Testis (tissue), 3 donors: ENCODE data around the gene GTF3C5. TPM values are rescaled to one million over a fixed set of nuclear protein-coding genes. Genes with fewer than 3 reads are reported as not detected.

Experiments used
- DNase-seq: peaks from one replicate; pipeline ENCODE4 v3.0.0-alpha.2; 2019
- H3K27ac ChIP-seq, 2 donors: fragments of 200-600 bp; sonication (generic); one replicate each; pipeline ENCODE4 v1.5.1; 2019
- H3K27me3 ChIP-seq: fragments of 200-600 bp; sonication (generic); one replicate; pipeline ENCODE4 v1.5.1; 2019
- H3K36me3 ChIP-seq: fragments of 200-600 bp; sonication (generic); one replicate; pipeline ENCODE4 v1.5.1; 2017; ENCODE audit warnings: low read depth; ENCODE audit errors: missing control alignments
- H3K4me1 ChIP-seq: fragments of 200-600 bp; sonication (generic); one replicate; pipeline ENCODE4 v1.5.1; 2019
- H3K4me3 ChIP-seq, 2 donors: fragments of 200-600 bp; sonication (generic); one replicate each; pipeline ENCODE4 v1.5.1; 2017 to 2019
- H3K9me3 ChIP-seq: fragments of 200-600 bp; sonication (generic); one replicate; pipeline ENCODE4 v1.5.1; 2017
- CTCF ChIP-seq, 3 experiments: fragments of 450-650 bp in 2 of 3; fragments of 200-600 bp in 1 of 3; sonication (generic) in 1 of 3; IDR thresholded peaks; one replicate each; pipeline ENCODE4 v1.5.1; 2016 to 2019; ENCODE audit warnings: antibody characterized with exemption in 3 of 3, mild to moderate bottlenecking in 2 of 3, moderate library complexity in 1 of 3
- POLR2A ChIP-seq: fragments of 450-650 bp; IDR thresholded peaks from one replicate; pipeline ENCODE4 v1.6.1; 2017; ENCODE audit warnings: antibody characterized with exemption, mild to moderate bottlenecking, moderate library complexity
- WGBS, 2 donors: methylation state at CpG; one replicate each; pipeline ENCODE4 v1.1.5; 2018; 5-methylcytosine and 5-hydroxymethylcytosine counted together
- intact Hi-C: fragments of 100-400 bp; cut with DNase I; formaldehyde crosslinking; loops from one replicate; pipeline ENCODE4 v1.15.1; 2023; ENCODE audit warnings: low total_unique reads
- polyA plus RNA-seq: library from polyadenylated mRNA; stranded (reverse); fragments of 350-450 nt; fragmentation: Illumina TruSeq; extraction: RNeasy Lipid Tissue Mini Kit (QIAGEN cat#74804); gene quantifications from one replicate; pipeline ENCODE4 v1.2.3, GENCODE V29; 2014; ENCODE audit warnings: low read depth, low replicate concordance; ENCODE audit not compliant: insufficient read depth
- total RNA-seq, 2 donors: library from RNA; depleted of rRNA; stranded (reverse); fragments of >200 nt; gene quantifications; one replicate each; pipeline ENCODE4 v1.2.3, GENCODE V29; 2016

The GTF3C5 gene
- total and polyA plus RNA-seq, 3 donors from 2014 or later: 66.9 to 117 (median 109) TPM

- no peaks in the 10 kb centered on the region for H3K9me3 ChIP-seq
- no peaks in the 10 kb centered on the region for H3K36me3 ChIP-seq
- no peaks in the 10 kb centered on the region for H3K4me1 ChIP-seq
- no peak overlapping the region for H3K4me3 ChIP-seq
- intact Hi-C loops: no loop called here
- no peak for DNase-seq
- TF ChIP-seq POLR2A (no peak), CTCF (IDR thresholded peaks at IDR 0.05) (no peak)
- no peaks in the 10 kb centered on the region for H3K27me3 ChIP-seq
- no peak overlapping the region for H3K27ac ChIP-seq
- 82% methylated on average over 2 of the region's 2 CpGs for WGBS, 2 donors
Measured at GRCh38 chr9:133008824-133009223, 22.0 kb upstream of the GTF3C5 start.

GRCh38 chr9:133009906-133010582, 20.8 kb upstream of the GTF3C5 start:
- H3K4me1 ChIP-seq: no peaks in the 10 kb centered on the region
- intact Hi-C loops: no loop called here
- H3K36me3 ChIP-seq: no peaks in the 10 kb centered on the region
- no peak overlapping the region for H3K4me3 ChIP-seq
- DNase-seq: no peak
- TF ChIP-seq POLR2A (no peak), CTCF (IDR thresholded peaks at IDR 0.05) (no peak)
- WGBS, 2 donors: 84% methylated on average over 5 of the region's 5 CpGs
- no peaks in the 10 kb centered on the region for H3K27me3 ChIP-seq
- no peak overlapping the region for H3K27ac ChIP-seq
- H3K9me3 ChIP-seq: no peaks in the 10 kb centered on the region

- WGBS, 2 donors: 86 to 94% methylated on average over 5 of the region's 5 CpGs
- no peak for DNase-seq
- Histone ChIP-seq H3K9me3 (no peaks in the 10 kb centered on the region), H3K4me3 (no peak overlapping the region), H3K27me3 (no peaks in the 10 kb centered on the region), H3K27ac (no peak overlapping the region), H3K4me1 (no peaks in the 10 kb centered on the region), H3K36me3 (no peaks in the 10 kb centered on the region)
- intact Hi-C loops: no loop called here
- TF ChIP-seq CTCF (IDR thresholded peaks at IDR 0.05): no peak
- no peak for TF ChIP-seq POLR2A
Measured at GRCh38 chr9:133014696-133015095, 16.1 kb upstream of the GTF3C5 start.

- Histone ChIP-seq H3K4me1 (no peaks in the 10 kb centered on the region), H3K27ac (no peak overlapping the region), H3K36me3 (no peaks in the 10 kb centered on the region), H3K4me3 (peak overlapping the region; percentile 23 to 24), H3K27me3 (no peaks in the 10 kb centered on the region), H3K9me3 (no peaks in the 10 kb centered on the region)
- TF ChIP-seq POLR2A: no peak
- no peak for TF ChIP-seq CTCF (IDR thresholded peaks at IDR 0.05)
- 59 to 70% methylated on average over 25 to 26 of the region's 26 CpGs for WGBS, 2 donors
- intact Hi-C loops: no loop called here
- peak; percentile 38 for DNase-seq
Measured at GRCh38 chr9:133023117-133023890, 7.5 kb upstream of the GTF3C5 start.
